ENCODE data around the gene ZMPSTE24.

The ZMPSTE24 gene

GRCh38 chr1:40265919-40266318 is 7.9 kb downstream of the ZMPSTE24 start:
- ATAC-seq (ENCODE audit: low read depth) (no peak), DNase-seq (ENCODE audit: low spot score) (no peak)
- no peaks in the 10 kb centered on the region for H3K9me3 ChIP-seq (ENCODE audit: severe bottlenecking)
- peak overlapping the region; percentile 28 for H3K27ac ChIP-seq (ENCODE audit: poor library complexity, severe bottlenecking)
- peaks cover 7% of the 10 kb centered on the region for H3K4me1 ChIP-seq (ENCODE audit: insufficient read depth, poor library complexity, severe bottlenecking)
- no peaks in the 10 kb centered on the region for H3K27me3 ChIP-seq (ENCODE audit: insufficient read depth, poor library complexity, severe bottlenecking)
- peaks cover 92% of the 10 kb centered on the region for H3K36me3 ChIP-seq (ENCODE audit: low read depth)
- H3K4me3 ChIP-seq (ENCODE audit: severe bottlenecking) = no peak overlapping the region
- TF ChIP-seq CTCF (IDR thresholded peaks at IDR 0.05; ENCODE audit: poor library complexity, severe bottlenecking) = no peak

DNA sequence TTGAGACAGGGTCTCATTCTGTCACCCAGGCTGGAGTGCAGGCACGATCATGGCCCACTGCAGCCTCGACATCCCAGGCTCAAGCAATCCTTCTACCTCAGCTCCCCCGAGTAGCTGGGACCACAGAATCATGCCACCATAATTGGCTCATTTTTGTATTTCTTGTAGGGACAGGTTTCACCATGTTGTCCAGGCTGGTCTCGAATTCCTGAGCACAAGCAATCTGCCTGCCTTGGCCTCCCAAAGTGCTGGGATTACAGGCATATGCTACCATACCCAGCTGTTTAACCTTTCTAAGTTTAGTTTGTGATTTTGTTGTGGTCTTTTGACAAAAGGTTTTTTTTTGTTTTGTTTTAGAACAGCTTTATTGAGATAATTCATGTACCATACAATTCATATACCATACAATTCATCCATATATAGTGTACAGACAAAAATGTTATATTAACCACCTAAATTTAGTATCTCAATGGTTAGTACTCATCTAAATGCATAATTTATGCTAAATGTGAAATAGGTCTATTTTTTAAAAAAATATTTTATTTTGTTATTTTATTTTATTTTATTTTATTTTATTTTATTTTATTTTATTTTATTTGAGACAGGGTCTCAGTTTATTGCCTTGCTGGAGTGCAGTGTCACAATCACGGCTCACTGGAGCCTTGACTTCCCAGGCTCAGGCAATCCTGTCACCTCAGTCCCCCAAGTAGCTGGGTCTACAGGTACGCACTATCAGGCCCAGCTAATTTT is 8.9 kb downstream of the ZMPSTE24 start:
- Histone ChIP-seq H3K27ac (ENCODE audit: poor library complexity, severe bottlenecking) (peak overlapping the region; percentile 28), H3K36me3 (ENCODE audit: low read depth) (peaks cover 92% of the 10 kb centered on the region), H3K4me3 (ENCODE audit: severe bottlenecking) (no peak overlapping the region), H3K9me3 (ENCODE audit: severe bottlenecking) (no peaks in the 10 kb centered on the region), H3K27me3 (ENCODE audit: insufficient read depth, poor library complexity, severe bottlenecking) (no peaks in the 10 kb centered on the region), H3K4me1 (ENCODE audit: insufficient read depth, poor library complexity, severe bottlenecking) (peaks cover 7% of the 10 kb centered on the region)
- ATAC-seq (ENCODE audit: low read depth) (no peak), DNase-seq (ENCODE audit: low spot score) (no peak)
- no peak for TF ChIP-seq CTCF (IDR thresholded peaks at IDR 0.05; ENCODE audit: poor library complexity, severe bottlenecking)

- Histone ChIP-seq H3K36me3 (ENCODE audit: low read depth) (peaks cover 92% of the 10 kb centered on the region), H3K27ac (ENCODE audit: poor library complexity, severe bottlenecking) (peak overlapping the region; percentile 28), H3K4me3 (ENCODE audit: severe bottlenecking) (no peak overlapping the region), H3K27me3 (ENCODE audit: insufficient read depth, poor library complexity, severe bottlenecking) (no peaks in the 10 kb centered on the region), H3K9me3 (ENCODE audit: severe bottlenecking) (no peaks in the 10 kb centered on the region), H3K4me1 (ENCODE audit: insufficient read depth, poor library complexity, severe bottlenecking) (peaks cover 7% of the 10 kb centered on the region)
- DNase-seq (ENCODE audit: low spot score) (no peak), ATAC-seq (ENCODE audit: low read depth) (peak; percentile 50)
- no peak for TF ChIP-seq CTCF (IDR thresholded peaks at IDR 0.05; ENCODE audit: poor library complexity, severe bottlenecking)
These were observed 9.7 kb downstream of the ZMPSTE24 start for GRCh38 chr1:40267767-40268187.

GRCh38 chr1:40268211-40268610 is 10.2 kb downstream of the ZMPSTE24 start:
- Histone ChIP-seq H3K9me3 (ENCODE audit: severe bottlenecking) (no peaks in the 10 kb centered on the region), H3K4me1 (ENCODE audit: insufficient read depth, poor library complexity, severe bottlenecking) (peaks cover 7% of the 10 kb centered on the region), H3K4me3 (ENCODE audit: severe bottlenecking) (no peak overlapping the region), H3K27ac (ENCODE audit: poor library complexity, severe bottlenecking) (no peak overlapping the region), H3K36me3 (ENCODE audit: low read depth) (peaks cover 91% of the 10 kb centered on the region), H3K27me3 (ENCODE audit: insufficient read depth, poor library complexity, severe bottlenecking) (no peaks in the 10 kb centered on the region)
- ATAC-seq (ENCODE audit: low read depth) (no peak), DNase-seq (ENCODE audit: low spot score) (no peak)
- no peak for TF ChIP-seq CTCF (IDR thresholded peaks at IDR 0.05; ENCODE audit: poor library complexity, severe bottlenecking)

DNA sequence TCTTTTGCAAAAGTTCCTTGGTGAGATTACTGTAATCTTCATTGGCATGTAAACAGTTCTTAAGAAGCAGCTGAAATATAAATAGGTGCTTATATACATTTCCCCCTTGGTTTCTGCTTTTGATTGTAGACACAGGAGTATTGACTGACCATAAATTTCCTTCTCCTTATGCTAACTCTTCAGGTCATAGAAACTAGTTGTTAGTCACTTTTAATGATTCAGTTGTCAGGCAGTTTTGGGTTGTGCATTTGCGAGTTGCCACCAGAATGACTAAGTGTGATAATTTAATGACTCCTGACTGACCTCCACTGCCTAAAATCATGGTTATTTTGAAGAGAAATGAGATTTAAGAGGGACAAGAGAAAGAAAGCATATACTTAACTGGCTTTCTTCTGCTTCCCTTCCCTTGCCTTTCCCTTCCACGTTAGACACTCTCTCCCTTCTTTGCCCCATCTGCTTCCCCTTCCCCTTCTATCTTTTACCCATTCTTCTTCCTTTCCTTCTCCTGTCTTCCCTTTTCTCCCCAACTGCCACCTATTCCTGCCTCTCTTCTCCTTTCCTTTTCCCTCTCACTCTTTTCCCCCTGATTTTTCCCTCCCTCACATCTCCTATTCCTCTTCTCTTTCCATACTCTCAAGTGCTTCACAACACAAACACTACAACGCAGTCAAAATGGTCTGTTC is 12.3 kb downstream of the ZMPSTE24 start:
- Histone ChIP-seq H3K36me3 (ENCODE audit: low read depth) (peaks cover 86% of the 10 kb centered on the region), H3K9me3 (ENCODE audit: severe bottlenecking) (no peaks in the 10 kb centered on the region), H3K4me3 (ENCODE audit: severe bottlenecking) (no peak overlapping the region), H3K27me3 (ENCODE audit: insufficient read depth, poor library complexity, severe bottlenecking) (no peaks in the 10 kb centered on the region), H3K27ac (ENCODE audit: poor library complexity, severe bottlenecking) (no peak overlapping the region), H3K4me1 (ENCODE audit: insufficient read depth, poor library complexity, severe bottlenecking) (peaks cover 7% of the 10 kb centered on the region)
- TF ChIP-seq CTCF (IDR thresholded peaks at IDR 0.05; ENCODE audit: poor library complexity, severe bottlenecking) = no peak
- DNase-seq (ENCODE audit: low spot score) (no peak), ATAC-seq (ENCODE audit: low read depth) (no peak)
